GM12865 (cell line): ENCODE measurements around the gene SLC4A5.

Experiments
- DNase-seq: peaks from one replicate; pipeline ENCODE4 v3.0.0; 2010; ENCODE audit warnings: low read depth
- H3K4me3 ChIP-seq: 2 replicates; pipeline ENCODE4 v1.5.1; 2011; ENCODE audit warnings: mild to moderate bottlenecking, low read depth, low read length, control low read depth
- CTCF ChIP-seq: IDR thresholded peaks from 2 replicates; pipeline ENCODE4 v1.5.1; 2011; ENCODE audit warnings: low read length, control low read depth, low read depth, inconsistent platforms; ENCODE audit not compliant: insufficient read depth; ENCODE audit errors: missing control alignments

The SLC4A5 gene

GRCh38 chr2:74375838-74376237 is 32.6 kb upstream of the SLC4A5 start:
- DNase-seq, result no peak
- no peak for TF ChIP-seq CTCF
- H3K4me3 ChIP-seq, result no peak overlapping the region

- DNase-seq, result no peak
- H3K4me3 ChIP-seq, result no peak overlapping the region
- no peak for TF ChIP-seq CTCF
Measured at GRCh38 chr2:74374509-74375205, 31.4 kb upstream of the SLC4A5 start.

- no peak for TF ChIP-seq CTCF
- DNase-seq, result no peak
- H3K4me3 ChIP-seq, result no peak overlapping the region
Measured at GRCh38 chr2:74373985-74374384, 30.8 kb upstream of the SLC4A5 start.

GRCh38 chr2:74373221-74373676 is 30.0 kb upstream of the SLC4A5 start:
- no peak for DNase-seq
- H3K4me3 ChIP-seq, result no peak overlapping the region
- TF ChIP-seq CTCF, result no peak

- TF ChIP-seq CTCF, result no peak
- no peak overlapping the region for H3K4me3 ChIP-seq
- no peak for DNase-seq
Measured at GRCh38 chr2:74372674-74373073, 29.5 kb upstream of the SLC4A5 start.

GRCh38 chr2:74371421-74371820 is 28.2 kb upstream of the SLC4A5 start:
- TF ChIP-seq CTCF, result no peak
- no peak overlapping the region for H3K4me3 ChIP-seq
- DNase-seq, result no peak

GRCh38 chr2:74369976-74370375 is 26.8 kb upstream of the SLC4A5 start:
- DNase-seq, result no peak
- TF ChIP-seq CTCF, result no peak
- no peak overlapping the region for H3K4me3 ChIP-seq
